Liver (tissue), 3 donors: Measurements from ENCODE around the gene GAB2.

Experiments used
- CTCF ChIP-seq: fragments of 150-350 bp; IDR thresholded peaks from 2 replicates; pipeline ENCODE4 v1.5.1; 2017; ENCODE audit warnings: improper control_type of control experiment, low read depth, low read length; ENCODE audit not compliant: missing input control
- EGR1 ChIP-seq, 2 donors: IDR thresholded peaks; 2 replicates each; pipeline ENCODE4 v1.6.1; 2016 to 2018; ENCODE audit warnings: antibody characterized with exemption in 2 of 2, low read depth in 2 of 2
- FOXA1 ChIP-seq: IDR thresholded peaks from 2 replicates; pipeline ENCODE4 v1.6.1; 2016; ENCODE audit warnings: antibody characterized with exemption
- GABPA ChIP-seq, 2 donors: IDR thresholded peaks in 1 of 2; conservative IDR thresholded peaks in 1 of 2; 2 replicates each; pipeline ENCODE4 v1.6.1; 2016; ENCODE audit warnings: antibody characterized with exemption in 2 of 2, mild to moderate bottlenecking in 1 of 2, moderate library complexity in 1 of 2
- HNF4G ChIP-seq: IDR thresholded peaks from 2 replicates; pipeline ENCODE4 v1.6.1; 2016; ENCODE audit warnings: antibody characterized with exemption
- JUND ChIP-seq, 2 donors: IDR thresholded peaks; 2 replicates each; pipeline ENCODE4 v1.6.1; 2016; ENCODE audit warnings: antibody characterized with exemption in 2 of 2
- MAX ChIP-seq: IDR thresholded peaks from 2 replicates; pipeline ENCODE4 v1.6.1; 2016; ENCODE audit warnings: antibody characterized with exemption
- NR2F2 ChIP-seq: IDR thresholded peaks from 2 replicates; pipeline ENCODE4 v1.6.1; 2016; ENCODE audit warnings: antibody characterized with exemption
- REST ChIP-seq: IDR thresholded peaks from 2 replicates; pipeline ENCODE4 v1.6.1; 2016; ENCODE audit warnings: antibody characterized with exemption, mild to moderate bottlenecking
- RXRA ChIP-seq, 2 donors: IDR thresholded peaks; 2 replicates each; pipeline ENCODE4 v1.6.1; 2017 to 2018; ENCODE audit warnings: antibody characterized with exemption in 2 of 2, mild to moderate bottlenecking in 1 of 2
- SP1 ChIP-seq: IDR thresholded peaks from 2 replicates; pipeline ENCODE4 v1.6.1; 2018; ENCODE audit warnings: antibody characterized with exemption, mild to moderate bottlenecking
- TAF1 ChIP-seq: conservative IDR thresholded peaks from 2 replicates; pipeline ENCODE4 v1.6.1; 2016; ENCODE audit warnings: antibody characterized with exemption, mild to moderate bottlenecking
- YY1 ChIP-seq: IDR thresholded peaks from 2 replicates; pipeline ENCODE4 v1.6.1; 2016; ENCODE audit warnings: antibody characterized with exemption, mild to moderate bottlenecking
- ZBTB33 ChIP-seq: IDR thresholded peaks from 2 replicates; pipeline ENCODE4 v1.6.1; 2016; ENCODE audit warnings: antibody characterized with exemption
- donor health status: healthy.
- donor health status: healthy.

GRCh38 chr11:78391424-78391823 lies 26.2 kb downstream of the GAB2 start:
- TF ChIP-seq CTCF (no peak), MAX (no peak), TAF1 (no peak), REST (no peak), YY1 (no peak), EGR1 (IDR thresholded peaks at IDR 0.05; ENCODE audit: low read depth in 2 of 2) (no peak), GABPA (IDR thresholded peaks at IDR 0.05 in 1 of 2, conservative IDR thresholded peaks at IDR 0.05 in 1 of 2) (no peak), RXRA (IDR thresholded peaks at IDR 0.05) (no peak), SP1 (no peak), JUND (IDR thresholded peaks at IDR 0.05) (no peak), FOXA1 (no peak), HNF4G (no peak), ZBTB33 (no peak), NR2F2 (no peak)
